ENCODE data around the gene CAMKK2. TPM values are rescaled to one million over a fixed set of nuclear protein-coding genes. Genes with fewer than 3 reads are reported as not detected.
A peak's percentile ranks its signal among the peaks of the same experiment; 100 is the strongest.

Gene CAMKK2
- total RNA-seq, 1 donor from 2014 or later: 39.3 TPM

- DNase-seq: no peak
- Histone ChIP-seq H3K36me3 (peaks cover 55% of the 10 kb centered on the region), H3K27ac (no peak overlapping the region), H3K9me3 (no peaks in the 10 kb centered on the region), H3K4me3 (no peak overlapping the region), H3K4me1 (peaks cover 4% of the 10 kb centered on the region), H3K27me3 (no peaks in the 10 kb centered on the region)
- TF ChIP-seq, protein P1, sequence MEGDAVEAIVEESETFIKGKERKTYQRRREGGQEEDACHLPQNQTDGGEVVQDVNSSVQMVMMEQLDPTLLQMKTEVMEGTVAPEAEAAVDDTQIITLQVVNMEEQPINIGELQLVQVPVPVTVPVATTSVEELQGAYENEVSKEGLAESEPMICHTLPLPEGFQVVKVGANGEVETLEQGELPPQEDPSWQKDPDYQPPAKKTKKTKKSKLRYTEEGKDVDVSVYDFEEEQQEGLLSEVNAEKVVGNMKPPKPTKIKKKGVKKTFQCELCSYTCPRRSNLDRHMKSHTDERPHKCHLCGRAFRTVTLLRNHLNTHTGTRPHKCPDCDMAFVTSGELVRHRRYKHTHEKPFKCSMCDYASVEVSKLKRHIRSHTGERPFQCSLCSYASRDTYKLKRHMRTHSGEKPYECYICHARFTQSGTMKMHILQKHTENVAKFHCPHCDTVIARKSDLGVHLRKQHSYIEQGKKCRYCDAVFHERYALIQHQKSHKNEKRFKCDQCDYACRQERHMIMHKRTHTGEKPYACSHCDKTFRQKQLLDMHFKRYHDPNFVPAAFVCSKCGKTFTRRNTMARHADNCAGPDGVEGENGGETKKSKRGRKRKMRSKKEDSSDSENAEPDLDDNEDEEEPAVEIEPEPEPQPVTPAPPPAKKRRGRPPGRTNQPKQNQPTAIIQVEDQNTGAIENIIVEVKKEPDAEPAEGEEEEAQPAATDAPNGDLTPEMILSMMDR (IDR thresholded peaks at IDR 0.05): no peak
- ATAC-seq: no peak
- intact Hi-C loops (cut with DNase I): no loop called here
Observed at GRCh38 chr12:121245951-121246350, 50.6 kb downstream of the CAMKK2 start.

DNA sequence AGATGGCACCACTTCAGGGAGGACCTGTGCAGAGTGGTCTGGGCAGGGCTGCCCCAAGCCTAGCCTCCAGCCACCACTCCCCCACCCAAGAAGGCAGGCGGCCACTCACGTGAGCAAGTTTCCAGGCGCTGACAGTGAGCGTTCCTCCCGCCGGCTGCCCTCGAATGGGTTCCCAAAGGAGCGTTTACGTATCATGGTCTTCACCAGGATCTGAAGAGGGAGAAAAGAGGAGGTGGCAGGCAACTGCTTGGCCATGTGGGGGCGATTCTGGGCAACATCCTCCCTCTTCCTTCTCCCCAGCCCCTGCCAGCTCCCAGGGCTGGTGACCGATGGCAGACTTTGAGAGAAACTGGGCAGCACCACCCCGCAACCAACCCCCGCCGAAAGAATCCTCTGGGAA is 51.5 kb downstream of the CAMKK2 start:
- Histone ChIP-seq H3K4me3 (no peak overlapping the region), H3K9me3 (no peaks in the 10 kb centered on the region), H3K4me1 (peaks cover 13% of the 10 kb centered on the region), H3K27me3 (no peaks in the 10 kb centered on the region), H3K27ac (no peak overlapping the region), H3K36me3 (peaks cover 46% of the 10 kb centered on the region)
- intact Hi-C loops (cut with DNase I): no loop called here
- no peak for DNase-seq
- no peak for ATAC-seq
- TF ChIP-seq, protein P1 (IDR thresholded peaks at IDR 0.05): no peak

GRCh38 chr12:121241156-121241970 is 55.1 kb downstream of the CAMKK2 start:
- TF ChIP-seq, protein P1 (IDR thresholded peaks at IDR 0.05): no peak
- Histone ChIP-seq H3K27me3 (no peaks in the 10 kb centered on the region), H3K4me3 (no peak overlapping the region), H3K9me3 (no peaks in the 10 kb centered on the region), H3K36me3 (peaks cover 37% of the 10 kb centered on the region), H3K4me1 (peaks cover 33% of the 10 kb centered on the region), H3K27ac (peak overlapping the region; percentile 44)
- intact Hi-C loops (cut with DNase I): no loop called here
- ATAC-seq (peak; percentile 3), DNase-seq (no peak)

DNA sequence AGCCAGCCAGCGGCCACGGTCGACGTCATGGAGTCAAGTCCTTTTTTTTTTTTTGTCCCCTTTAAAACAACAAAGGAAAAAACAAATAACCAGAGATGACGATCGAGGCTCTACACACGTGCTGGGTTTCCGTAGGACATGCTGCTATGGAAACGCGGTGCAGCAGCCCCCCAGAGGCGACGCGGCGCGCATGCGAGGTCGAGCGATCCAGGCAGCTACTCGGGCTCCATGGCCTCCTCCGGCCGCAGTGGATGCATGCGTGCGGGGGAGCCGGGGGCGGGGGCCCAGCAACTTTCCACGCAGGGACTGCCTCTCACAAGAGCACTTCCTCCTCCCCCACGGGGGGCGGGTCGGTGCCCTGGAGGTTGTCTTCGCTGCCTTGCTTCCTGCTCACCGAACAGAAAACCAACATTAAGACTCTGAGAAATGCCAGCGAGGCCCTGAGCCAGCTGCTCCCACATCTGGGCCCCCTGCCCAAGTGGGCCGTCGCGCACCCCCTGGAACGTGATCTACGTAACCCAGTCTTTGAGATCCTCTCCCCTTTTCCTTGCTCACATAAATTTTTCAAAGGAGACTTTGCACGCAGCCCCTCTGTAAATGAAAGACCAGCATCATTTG is 55.9 kb downstream of the CAMKK2 start:
- Histone ChIP-seq H3K27ac (peak overlapping the region; percentile 44), H3K9me3 (no peaks in the 10 kb centered on the region), H3K36me3 (peaks cover 45% of the 10 kb centered on the region), H3K4me1 (peaks cover 33% of the 10 kb centered on the region), H3K4me3 (peak overlapping the region; percentile 10), H3K27me3 (no peaks in the 10 kb centered on the region)
- intact Hi-C loops (cut with DNase I): no loop called here
- TF ChIP-seq, protein P1 (IDR thresholded peaks at IDR 0.05): no peak
- ATAC-seq (peak; percentile 73), DNase-seq (peak; percentile 82)

DNA sequence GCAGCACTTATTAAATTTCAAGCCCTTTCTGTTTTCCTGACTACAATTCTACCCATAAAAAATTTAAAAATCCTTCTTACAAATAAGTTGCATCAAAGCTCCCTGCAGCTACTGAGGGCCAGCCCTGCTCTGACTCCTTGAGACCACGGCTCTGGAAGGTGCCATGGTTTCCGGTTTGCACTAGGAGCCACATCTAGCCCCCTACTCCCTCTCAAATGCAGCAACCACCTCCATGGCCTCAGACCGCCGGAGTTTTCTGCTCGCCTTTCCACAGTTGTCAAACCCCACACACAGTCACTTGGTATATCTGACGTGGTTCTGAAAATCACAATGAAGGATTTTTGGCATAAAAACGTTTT is 56.5 kb downstream of the CAMKK2 start:
- TF ChIP-seq, protein P1 (IDR thresholded peaks at IDR 0.05): no peak
- ATAC-seq: no peak
- Histone ChIP-seq H3K4me1 (peaks cover 33% of the 10 kb centered on the region), H3K4me3 (no peak overlapping the region), H3K27ac (no peak overlapping the region), H3K9me3 (no peaks in the 10 kb centered on the region), H3K36me3 (peaks cover 46% of the 10 kb centered on the region), H3K27me3 (no peaks in the 10 kb centered on the region)
- no peak for DNase-seq
- intact Hi-C loops (cut with DNase I): no loop called here
